Pericardium fibroblast (primary cell): ENCODE results near the gene EPHA10. TPM values are rescaled to one million over a fixed set of nuclear protein-coding genes. Genes with fewer than 3 reads are reported as not detected.

Experiments
- total RNA-seq: library from RNA; depleted of rRNA; stranded (reverse); fragments of >200 nt; gene quantifications from 2 replicates; pipeline ENCODE4 v1.2.3, GENCODE V29; 2015

Gene EPHA10
- not detected in 2 replicates for total RNA-seq

DNA sequence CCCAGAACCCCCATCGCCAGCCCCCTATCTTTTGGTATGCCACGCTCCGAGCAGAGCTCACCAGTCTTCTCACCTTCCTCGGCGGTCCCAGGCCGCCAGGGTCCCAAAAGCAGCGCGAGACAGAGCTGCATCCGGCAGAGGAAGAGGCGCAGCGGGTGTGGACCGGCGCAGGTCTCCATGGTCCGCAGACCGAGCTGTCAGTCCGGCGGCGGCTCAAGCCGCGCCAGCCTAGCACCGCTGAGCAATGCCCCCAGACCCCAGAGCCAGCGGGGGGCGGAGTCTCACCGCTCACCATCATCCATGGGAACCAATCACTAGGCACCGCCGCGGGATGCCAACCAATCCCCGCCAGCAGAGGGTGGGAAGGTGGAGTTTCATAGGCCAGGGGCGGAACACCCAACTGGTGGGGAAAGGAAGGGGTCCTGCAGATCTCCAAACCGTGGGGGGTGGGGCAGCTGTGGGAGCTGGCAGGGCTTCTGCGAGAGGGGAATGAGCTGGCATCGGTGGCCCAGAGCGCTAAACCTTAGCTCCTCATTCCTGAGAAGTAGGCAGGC lies at the start of gene EPHA10:
Gene EPHA10, minus strand, starts transcription at position 233 of the 554 bp plus-strand sequence. Its CDS starts 54 bp downstream, at position 179.

DNA sequence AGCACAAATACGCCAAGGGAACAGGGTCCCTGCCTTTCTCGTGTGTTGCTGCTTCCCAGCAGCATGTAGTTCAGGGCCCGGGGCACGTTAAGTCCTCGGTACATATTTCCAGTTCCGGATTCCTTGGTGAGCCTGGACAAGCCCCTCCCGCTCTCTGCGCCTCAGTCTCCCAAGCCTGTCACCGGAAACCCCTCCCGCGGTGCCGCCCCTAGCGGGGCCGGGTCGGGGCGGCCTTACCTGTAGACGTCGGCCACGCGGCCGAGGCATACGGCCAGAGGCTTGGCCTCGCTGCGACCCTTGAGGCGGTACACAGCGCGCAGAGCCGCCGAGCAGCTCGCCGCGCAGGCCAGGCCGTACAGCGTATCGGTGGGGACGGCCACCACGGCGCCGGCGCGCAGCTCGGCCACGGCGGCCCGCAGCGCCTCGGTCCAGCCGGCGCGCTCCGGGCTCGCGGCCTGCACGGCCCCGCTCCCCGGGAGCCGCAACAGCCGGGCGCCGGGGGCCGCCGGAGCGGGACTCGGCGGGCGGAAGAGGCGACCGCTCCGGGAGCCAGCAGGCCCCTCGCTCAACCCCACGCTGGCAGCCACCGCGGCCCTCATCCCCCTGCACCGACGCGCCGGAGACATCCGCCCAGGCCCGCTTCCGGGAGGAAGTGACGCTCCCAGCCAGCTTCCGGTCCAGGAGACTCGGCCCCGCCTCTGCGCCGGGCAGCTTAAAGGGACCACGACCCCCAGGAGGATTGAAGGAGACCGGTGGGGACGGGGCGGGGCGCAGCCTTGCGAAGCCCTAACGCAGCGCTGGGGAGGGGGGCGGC lies 42.8 kb upstream of the EPHA10 start, which contains the start of the genes C1orf122 and YRDC:
Gene C1orf122, plus strand, starts transcription at position 236 of the 814 bp plus-strand sequence. CDS start 615 bp downstream, outside the sequence.
Gene YRDC, minus strand, starts transcription at position 654 of the 814 bp plus-strand sequence. Its CDS starts 28 bp downstream, at position 626.

GRCh38 chr1:37793773-37794371 lies 29.0 kb upstream of the EPHA10 start, which contains the start of gene MANEAL:
Gene MANEAL, plus strand, starts transcription at chr1:37793847. Its CDS starts 336 bp downstream, at chr1:37794183.

GRCh38 chr1:37692078-37692833 lies 72.7 kb downstream of the EPHA10 start, which contains the start of gene CDCA8:
Gene CDCA8, plus strand, starts transcription at chr1:37692516. Its CDS starts 175 bp downstream, at chr1:37692691.

Other genes starting within 250 kb of the EPHA10 start
- 7.8 and 9.0 TPM in 2 replicates for gene SNIP1, start 210.8 kb downstream of the EPHA10 start, total RNA-seq
- gene DNALI1, start 208.2 kb downstream of the EPHA10 start, total RNA-seq = 2.9 and 5.5 TPM in 2 replicates
- gene GNL2, start 169.2 kb downstream of the EPHA10 start, total RNA-seq = 21.9 and 27.4 TPM in 2 replicates
- gene RSPO1, start 130.2 kb downstream of the EPHA10 start, total RNA-seq = 0.17 and 8.6 TPM in 2 replicates
- gene CDCA8, start 72.6 kb downstream of the EPHA10 start, total RNA-seq = 0.47 and 0.60 TPM in 2 replicates
- gene MANEAL, start 28.7 kb upstream of the EPHA10 start, total RNA-seq = 2.1 TPM in 1 of 2 replicates, not detected in the other
- 93.2 and 201 TPM in 2 replicates for gene C1orf122, start 42.7 kb upstream of the EPHA10 start, total RNA-seq
- 14.0 and 21.7 TPM in 2 replicates for gene YRDC, start 43.1 kb upstream of the EPHA10 start, total RNA-seq
- gene MTF1, start 94.5 kb upstream of the EPHA10 start, total RNA-seq = 1.5 and 16.3 TPM in 2 replicates
- 15.8 and 18.7 TPM in 2 replicates for gene INPP5B, start 181.9 kb upstream of the EPHA10 start, total RNA-seq
- 26.5 and 51.0 TPM in 2 replicates for gene SF3A3, start 224.9 kb upstream of the EPHA10 start, total RNA-seq
- gene FHL3, start 240.4 kb upstream of the EPHA10 start, total RNA-seq = 43.2 and 51.1 TPM in 2 replicates
- 28.4 and 34.3 TPM in 2 replicates for gene UTP11, start 247.6 kb upstream of the EPHA10 start, total RNA-seq